ENCODE results near the gene EVA1B. TPM values are rescaled to one million over a fixed set of nuclear protein-coding genes. Genes with fewer than 3 reads are reported as not detected.

The EVA1B gene
- total RNA-seq, 1 donor from 2014 or later, result 20.5 TPM

GRCh38 chr1:36279110-36279788, 44.2 kb downstream of the EVA1B start:
- Histone ChIP-seq H3K27me3 (ENCODE audit: control insufficient read depth, insufficient read depth, low read length) (no peaks in the 10 kb centered on the region), H3K4me3 (ENCODE audit: low read depth, low read length) (no peak overlapping the region), H3K36me3 (ENCODE audit: control insufficient read depth, insufficient read depth, low read length) (peaks cover 2% of the 10 kb centered on the region)
- DNase-seq (ENCODE audit: low read depth) (no peak), FAIRE-seq (no peak)
- no peak for TF ChIP-seq CTCF (IDR thresholded peaks at IDR 0.05; ENCODE audit: insufficient read depth, low read length, severe bottlenecking)

GRCh38 chr1:36276688-36277087, 46.8 kb downstream of the EVA1B start:
- FAIRE-seq (no peak), DNase-seq (ENCODE audit: low read depth) (no peak)
- H3K4me3 ChIP-seq (ENCODE audit: low read depth, low read length), result no peak overlapping the region
- TF ChIP-seq CTCF (IDR thresholded peaks at IDR 0.05; ENCODE audit: insufficient read depth, low read length, severe bottlenecking), result no peak
- no peaks in the 10 kb centered on the region for H3K27me3 ChIP-seq (ENCODE audit: control insufficient read depth, insufficient read depth, low read length)
- no peaks in the 10 kb centered on the region for H3K36me3 ChIP-seq (ENCODE audit: control insufficient read depth, insufficient read depth, low read length)

- no peak overlapping the region for H3K4me3 ChIP-seq (ENCODE audit: low read depth, low read length)
- no peaks in the 10 kb centered on the region for H3K36me3 ChIP-seq (ENCODE audit: control insufficient read depth, insufficient read depth, low read length)
- TF ChIP-seq CTCF (IDR thresholded peaks at IDR 0.05; ENCODE audit: insufficient read depth, low read length, severe bottlenecking), result no peak
- no peaks in the 10 kb centered on the region for H3K27me3 ChIP-seq (ENCODE audit: control insufficient read depth, insufficient read depth, low read length)
- FAIRE-seq (no peak), DNase-seq (ENCODE audit: low read depth) (no peak)
Measured at GRCh38 chr1:36274201-36274600, 49.2 kb downstream of the EVA1B start.

- TF ChIP-seq CTCF (IDR thresholded peaks at IDR 0.05; ENCODE audit: insufficient read depth, low read length, severe bottlenecking), result no peak
- H3K4me3 ChIP-seq (ENCODE audit: low read depth, low read length), result no peak overlapping the region
- H3K36me3 ChIP-seq (ENCODE audit: control insufficient read depth, insufficient read depth, low read length), result no peaks in the 10 kb centered on the region
- DNase-seq (ENCODE audit: low read depth), result no peak
- FAIRE-seq, result no peak
- no peaks in the 10 kb centered on the region for H3K27me3 ChIP-seq (ENCODE audit: control insufficient read depth, insufficient read depth, low read length)
Measured at GRCh38 chr1:36273024-36273423, 50.4 kb downstream of the EVA1B start.

Other genes starting within 250 kb of the EVA1B start
- gene TEKT2, start 239.6 kb downstream of the EVA1B start, total RNA-seq, result under 0.01 and 0.26 TPM in 2 replicates
- 42.4 and 50.0 TPM in 2 replicates for gene ADPRS, start 234.8 kb downstream of the EVA1B start, total RNA-seq
- gene COL8A2, start 198.4 kb downstream of the EVA1B start, total RNA-seq, result 1.6 and 3.3 TPM in 2 replicates
- gene TRAPPC3, start 174.2 kb downstream of the EVA1B start, total RNA-seq, result 86.8 and 105 TPM in 2 replicates
- gene MAP7D1, start 167.5 kb downstream of the EVA1B start, total RNA-seq, result 54.5 and 75.1 TPM in 2 replicates
- 82.3 and 82.4 TPM in 2 replicates for gene THRAP3, start 99.2 kb downstream of the EVA1B start, total RNA-seq
- 2.6 and 6.9 TPM in 2 replicates for gene SH3D21, start 17.3 kb downstream of the EVA1B start, total RNA-seq
- gene STK40, start 62.3 kb upstream of the EVA1B start, total RNA-seq, result 9.0 and 12.3 TPM in 2 replicates
- 7.6 and 11.5 TPM in 2 replicates for gene LSM10, start 74.3 kb upstream of the EVA1B start, total RNA-seq
- gene OSCP1, start 126.8 kb upstream of the EVA1B start, total RNA-seq, result 3.7 and 8.8 TPM in 2 replicates
- 64.5 and 81.0 TPM in 2 replicates for gene MRPS15, start 140.7 kb upstream of the EVA1B start, total RNA-seq
- 0.79 TPM in 1 of 2 replicates, not detected in the other for gene CSF3R, start 159.3 kb upstream of the EVA1B start, total RNA-seq

Data from bronchial epithelial cell (primary cell).